ENCODE measurements around the gene NHSL2. TPM values are rescaled to one million over a fixed set of nuclear protein-coding genes. Genes with fewer than 3 reads are reported as not detected.

NHSL2 gene
- total and polyA plus RNA-seq, 2 of the 13 experiments (the other 11 are each of a cell fraction or from before 2014, with no cell fraction given) = not detected

DNA sequence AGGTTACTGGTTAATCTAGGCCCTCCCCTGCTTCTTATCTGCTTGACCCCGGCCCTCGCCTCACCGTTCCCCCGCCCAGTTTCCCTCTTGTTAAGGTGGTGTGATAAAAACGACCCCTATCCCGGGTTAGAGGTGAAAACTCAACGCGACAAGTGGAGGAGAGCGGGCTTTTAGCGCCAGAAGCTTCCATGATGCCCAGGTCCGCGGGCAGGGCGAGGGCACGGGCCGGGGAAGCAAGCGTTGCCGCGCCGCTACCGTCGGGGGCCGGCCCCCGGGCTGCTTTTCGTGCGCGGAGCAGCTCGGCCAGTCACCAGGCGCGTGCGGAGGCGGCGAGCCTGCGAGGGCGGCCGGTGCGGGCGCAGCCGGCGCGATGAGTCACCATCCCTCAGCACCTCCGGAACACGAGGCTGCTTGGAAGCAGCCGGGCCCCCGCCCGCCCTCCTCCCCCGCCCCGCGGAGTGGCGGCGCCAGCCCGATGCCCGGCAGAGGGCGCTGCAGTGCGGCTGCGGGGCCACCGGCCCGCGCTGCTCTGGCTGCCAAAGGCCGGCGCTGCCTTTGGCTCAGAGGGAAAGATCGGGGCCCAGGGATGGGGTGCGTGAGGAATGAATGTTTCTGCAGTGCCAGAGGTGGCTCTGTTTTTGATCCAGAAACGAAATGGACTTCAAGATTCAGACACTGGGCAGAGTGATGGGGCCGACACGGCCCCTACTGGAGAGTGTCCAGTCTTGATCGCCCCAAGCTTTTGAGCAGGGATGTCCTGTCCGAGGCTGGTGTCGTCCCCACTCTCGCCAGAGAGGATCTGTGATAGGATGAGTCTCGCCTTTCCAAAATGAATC lies 107.8 kb downstream of the NHSL2 start (continued):
- TF ChIP-seq, protein P1, sequence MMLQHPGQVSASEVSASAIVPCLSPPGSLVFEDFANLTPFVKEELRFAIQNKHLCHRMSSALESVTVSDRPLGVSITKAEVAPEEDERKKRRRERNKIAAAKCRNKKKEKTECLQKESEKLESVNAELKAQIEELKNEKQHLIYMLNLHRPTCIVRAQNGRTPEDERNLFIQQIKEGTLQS (CRISPR knock-in tag; IDR thresholded peaks at IDR 0.05) = peak; percentile 93
- TF ChIP-seq, protein P2, sequence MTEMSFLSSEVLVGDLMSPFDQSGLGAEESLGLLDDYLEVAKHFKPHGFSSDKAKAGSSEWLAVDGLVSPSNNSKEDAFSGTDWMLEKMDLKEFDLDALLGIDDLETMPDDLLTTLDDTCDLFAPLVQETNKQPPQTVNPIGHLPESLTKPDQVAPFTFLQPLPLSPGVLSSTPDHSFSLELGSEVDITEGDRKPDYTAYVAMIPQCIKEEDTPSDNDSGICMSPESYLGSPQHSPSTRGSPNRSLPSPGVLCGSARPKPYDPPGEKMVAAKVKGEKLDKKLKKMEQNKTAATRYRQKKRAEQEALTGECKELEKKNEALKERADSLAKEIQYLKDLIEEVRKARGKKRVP (CRISPR knock-in tag; IDR thresholded peaks at IDR 0.05) = peak in 1 of 2 experiments; percentile 37; a peak in 2 of 4 replicates
- TF ChIP-seq RNF2 (conservative IDR thresholded peaks at IDR 0.05; ENCODE audit: low read depth) = peak; percentile 75
- TF ChIP-seq MZF1 (CRISPR knock-in tag; IDR thresholded peaks at IDR 0.05; ENCODE audit: borderline replicate concordance) = no peak
- TF ChIP-seq, protein P3, sequence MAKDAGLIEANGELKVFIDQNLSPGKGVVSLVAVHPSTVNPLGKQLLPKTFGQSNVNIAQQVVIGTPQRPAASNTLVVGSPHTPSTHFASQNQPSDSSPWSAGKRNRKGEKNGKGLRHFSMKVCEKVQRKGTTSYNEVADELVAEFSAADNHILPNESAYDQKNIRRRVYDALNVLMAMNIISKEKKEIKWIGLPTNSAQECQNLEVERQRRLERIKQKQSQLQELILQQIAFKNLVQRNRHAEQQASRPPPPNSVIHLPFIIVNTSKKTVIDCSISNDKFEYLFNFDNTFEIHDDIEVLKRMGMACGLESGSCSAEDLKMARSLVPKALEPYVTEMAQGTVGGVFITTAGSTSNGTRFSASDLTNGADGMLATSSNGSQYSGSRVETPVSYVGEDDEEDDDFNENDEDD (CRISPR knock-in tag; IDR thresholded peaks at IDR 0.05; ENCODE audit: borderline replicate concordance) = peak; percentile 90; the same call in 1 of the 2 replicates
- TF ChIP-seq REXO4 (CRISPR knock-in tag; IDR thresholded peaks at IDR 0.05; ENCODE audit: borderline replicate concordance) = no peak
- TF ChIP-seq, protein P4, sequence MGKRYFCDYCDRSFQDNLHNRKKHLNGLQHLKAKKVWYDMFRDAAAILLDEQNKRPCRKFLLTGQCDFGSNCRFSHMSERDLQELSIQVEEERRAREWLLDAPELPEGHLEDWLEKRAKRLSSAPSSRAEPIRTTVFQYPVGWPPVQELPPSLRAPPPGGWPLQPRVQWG (CRISPR knock-in tag; IDR thresholded peaks at IDR 0.05; ENCODE audit: borderline replicate concordance, low read depth) = no peak
- TF ChIP-seq, protein P5, sequence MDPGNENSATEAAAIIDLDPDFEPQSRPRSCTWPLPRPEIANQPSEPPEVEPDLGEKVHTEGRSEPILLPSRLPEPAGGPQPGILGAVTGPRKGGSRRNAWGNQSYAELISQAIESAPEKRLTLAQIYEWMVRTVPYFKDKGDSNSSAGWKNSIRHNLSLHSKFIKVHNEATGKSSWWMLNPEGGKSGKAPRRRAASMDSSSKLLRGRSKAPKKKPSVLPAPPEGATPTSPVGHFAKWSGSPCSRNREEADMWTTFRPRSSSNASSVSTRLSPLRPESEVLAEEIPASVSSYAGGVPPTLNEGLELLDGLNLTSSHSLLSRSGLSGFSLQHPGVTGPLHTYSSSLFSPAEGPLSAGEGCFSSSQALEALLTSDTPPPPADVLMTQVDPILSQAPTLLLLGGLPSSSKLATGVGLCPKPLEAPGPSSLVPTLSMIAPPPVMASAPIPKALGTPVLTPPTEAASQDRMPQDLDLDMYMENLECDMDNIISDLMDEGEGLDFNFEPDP (CRISPR knock-in tag; conservative IDR thresholded peaks at IDR 0.05) = no peak
- no peak for TF ChIP-seq NBN (conservative IDR thresholded peaks at IDR 0.05)
- TF ChIP-seq, protein P6, sequence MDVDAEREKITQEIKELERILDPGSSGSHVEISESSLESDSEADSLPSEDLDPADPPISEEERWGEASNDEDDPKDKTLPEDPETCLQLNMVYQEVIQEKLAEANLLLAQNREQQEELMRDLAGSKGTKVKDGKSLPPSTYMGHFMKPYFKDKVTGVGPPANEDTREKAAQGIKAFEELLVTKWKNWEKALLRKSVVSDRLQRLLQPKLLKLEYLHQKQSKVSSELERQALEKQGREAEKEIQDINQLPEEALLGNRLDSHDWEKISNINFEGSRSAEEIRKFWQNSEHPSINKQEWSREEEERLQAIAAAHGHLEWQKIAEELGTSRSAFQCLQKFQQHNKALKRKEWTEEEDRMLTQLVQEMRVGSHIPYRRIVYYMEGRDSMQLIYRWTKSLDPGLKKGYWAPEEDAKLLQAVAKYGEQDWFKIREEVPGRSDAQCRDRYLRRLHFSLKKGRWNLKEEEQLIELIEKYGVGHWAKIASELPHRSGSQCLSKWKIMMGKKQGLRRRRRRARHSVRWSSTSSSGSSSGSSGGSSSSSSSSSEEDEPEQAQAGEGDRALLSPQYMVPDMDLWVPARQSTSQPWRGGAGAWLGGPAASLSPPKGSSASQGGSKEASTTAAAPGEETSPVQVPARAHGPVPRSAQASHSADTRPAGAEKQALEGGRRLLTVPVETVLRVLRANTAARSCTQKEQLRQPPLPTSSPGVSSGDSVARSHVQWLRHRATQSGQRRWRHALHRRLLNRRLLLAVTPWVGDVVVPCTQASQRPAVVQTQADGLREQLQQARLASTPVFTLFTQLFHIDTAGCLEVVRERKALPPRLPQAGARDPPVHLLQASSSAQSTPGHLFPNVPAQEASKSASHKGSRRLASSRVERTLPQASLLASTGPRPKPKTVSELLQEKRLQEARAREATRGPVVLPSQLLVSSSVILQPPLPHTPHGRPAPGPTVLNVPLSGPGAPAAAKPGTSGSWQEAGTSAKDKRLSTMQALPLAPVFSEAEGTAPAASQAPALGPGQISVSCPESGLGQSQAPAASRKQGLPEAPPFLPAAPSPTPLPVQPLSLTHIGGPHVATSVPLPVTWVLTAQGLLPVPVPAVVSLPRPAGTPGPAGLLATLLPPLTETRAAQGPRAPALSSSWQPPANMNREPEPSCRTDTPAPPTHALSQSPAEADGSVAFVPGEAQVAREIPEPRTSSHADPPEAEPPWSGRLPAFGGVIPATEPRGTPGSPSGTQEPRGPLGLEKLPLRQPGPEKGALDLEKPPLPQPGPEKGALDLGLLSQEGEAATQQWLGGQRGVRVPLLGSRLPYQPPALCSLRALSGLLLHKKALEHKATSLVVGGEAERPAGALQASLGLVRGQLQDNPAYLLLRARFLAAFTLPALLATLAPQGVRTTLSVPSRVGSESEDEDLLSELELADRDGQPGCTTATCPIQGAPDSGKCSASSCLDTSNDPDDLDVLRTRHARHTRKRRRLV (CRISPR knock-in tag; IDR thresholded peaks at IDR 0.05) = no peak
- TF ChIP-seq ZNF558 (CRISPR knock-in tag; IDR thresholded peaks at IDR 0.05; ENCODE audit: borderline replicate concordance) = no peak
- TF ChIP-seq SMARCC2 (IDR thresholded peaks at IDR 0.05) = no peak
- no peak for TF ChIP-seq RFX1 (IDR thresholded peaks at IDR 0.05)
- TF ChIP-seq NFE2 (CRISPR knock-in tag; IDR thresholded peaks at IDR 0.05) = no peak
- peak; percentile 65 for TF ChIP-seq BHLHE40 (IDR thresholded peaks at IDR 0.05; ENCODE audit: low read length)
- TF ChIP-seq GLI4 (CRISPR knock-in tag; IDR thresholded peaks at IDR 0.05; ENCODE audit: borderline replicate concordance) = no peak
- TF ChIP-seq ZNF430 (CRISPR knock-in tag; IDR thresholded peaks at IDR 0.05) = peak; percentile 53; the same call in 1 of the 2 replicates

Measured in HepG2 (cell line).